SW 1271 (cell line): ENCODE results near the gene C4orf36.
A peak's percentile ranks its signal among the peaks of the same experiment; 100 is the strongest.

ENCODE experiments used
- DNase-seq, 2 experiments: peaks; one replicate each; lab custom pipeline; 2025; lab: John Stamatoyannopoulos, UW

C4orf36 gene

DNA sequence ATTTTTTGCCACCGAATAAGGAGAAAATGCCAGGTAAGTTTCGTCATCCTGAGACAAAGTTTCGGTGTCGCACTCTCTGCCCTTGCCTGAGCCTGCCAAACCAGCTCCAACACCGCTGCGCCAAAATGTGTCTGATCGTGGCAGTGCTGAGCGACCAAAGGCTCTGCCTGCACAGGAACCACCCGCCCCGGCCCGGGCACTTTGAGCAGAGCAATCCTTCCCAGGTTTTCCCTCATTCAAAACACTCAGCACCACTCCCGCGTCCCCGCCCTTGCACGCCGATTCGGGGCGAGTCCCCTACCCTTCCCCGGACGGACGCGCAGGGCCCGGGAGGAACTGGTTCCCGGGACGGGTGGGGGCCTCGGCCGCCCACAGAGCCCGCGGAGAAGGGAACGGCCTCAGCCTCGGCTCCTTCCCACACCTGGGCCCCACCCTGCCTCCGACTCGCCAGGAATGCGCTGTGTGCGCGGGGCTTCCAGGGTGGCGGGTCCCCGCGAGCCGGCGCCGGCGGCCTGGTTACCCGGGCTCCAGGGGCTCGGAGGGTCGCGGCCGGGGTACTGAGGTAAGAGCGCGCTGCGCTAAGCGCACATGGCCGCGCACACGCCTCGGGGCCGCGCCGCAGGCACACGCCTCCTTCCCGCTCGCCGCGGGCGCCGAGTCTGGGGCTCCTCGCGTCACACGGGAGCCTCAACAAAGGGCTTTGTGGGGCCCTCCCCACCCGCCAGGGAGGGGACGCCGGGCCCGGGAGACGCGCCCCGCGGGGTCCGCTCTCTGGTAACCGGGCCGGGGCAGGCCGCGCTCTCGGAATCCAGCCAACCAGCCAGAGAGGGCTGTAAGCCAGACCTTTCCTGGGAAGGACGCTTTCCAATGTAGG lies at the start of gene C4orf36:
Gene C4orf36, minus strand, starts transcription at position 661 of the 874 bp plus-strand sequence. CDS start 902 bp downstream, outside the sequence.
- peak in 1 of 2 experiments; percentile 28 for DNase-seq

GRCh38 chr4:86940920-86941460 lies 48.8 kb upstream of the C4orf36 start:
- DNase-seq = no peak

DNA sequence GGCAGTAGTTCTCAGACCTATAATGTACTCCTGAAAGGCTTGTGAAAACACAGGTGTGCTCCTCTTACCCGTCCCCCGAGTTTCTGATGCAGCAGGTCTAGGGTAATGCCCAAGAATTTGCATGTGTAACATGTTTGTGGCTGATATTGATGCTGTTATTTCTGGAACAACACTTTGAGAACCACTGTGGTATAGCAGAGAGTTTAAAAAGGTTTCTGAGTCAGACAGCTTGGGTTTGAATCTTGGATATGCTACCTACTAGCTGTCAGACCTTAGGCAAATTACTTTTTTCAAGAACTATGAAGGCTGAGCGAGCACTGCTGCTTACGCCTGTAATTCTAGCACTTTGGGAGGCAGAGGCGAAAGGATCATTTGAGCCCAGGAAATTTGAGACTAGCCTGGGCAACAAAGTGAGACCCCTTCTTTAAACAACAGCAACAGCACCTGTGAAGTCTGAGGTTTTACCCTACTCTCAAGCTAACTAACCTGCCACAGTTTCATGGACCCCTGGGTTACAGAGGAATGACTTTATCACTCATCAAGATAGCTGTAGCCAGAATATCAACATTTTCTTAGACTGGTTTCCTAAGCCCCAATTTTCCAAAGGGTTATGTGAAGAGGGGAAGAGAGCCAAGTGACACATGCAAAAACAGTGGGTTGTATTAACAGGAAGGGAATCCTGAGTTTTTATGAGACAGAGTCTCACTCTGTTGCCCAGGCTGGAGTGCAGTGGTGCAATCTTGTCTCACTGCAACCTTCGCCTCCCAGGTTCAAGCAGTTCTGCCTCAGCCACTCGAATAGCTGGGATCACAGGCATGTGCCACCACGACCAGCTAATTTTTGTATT lies 47.7 kb upstream of the C4orf36 start:
- no peak for DNase-seq

DNA sequence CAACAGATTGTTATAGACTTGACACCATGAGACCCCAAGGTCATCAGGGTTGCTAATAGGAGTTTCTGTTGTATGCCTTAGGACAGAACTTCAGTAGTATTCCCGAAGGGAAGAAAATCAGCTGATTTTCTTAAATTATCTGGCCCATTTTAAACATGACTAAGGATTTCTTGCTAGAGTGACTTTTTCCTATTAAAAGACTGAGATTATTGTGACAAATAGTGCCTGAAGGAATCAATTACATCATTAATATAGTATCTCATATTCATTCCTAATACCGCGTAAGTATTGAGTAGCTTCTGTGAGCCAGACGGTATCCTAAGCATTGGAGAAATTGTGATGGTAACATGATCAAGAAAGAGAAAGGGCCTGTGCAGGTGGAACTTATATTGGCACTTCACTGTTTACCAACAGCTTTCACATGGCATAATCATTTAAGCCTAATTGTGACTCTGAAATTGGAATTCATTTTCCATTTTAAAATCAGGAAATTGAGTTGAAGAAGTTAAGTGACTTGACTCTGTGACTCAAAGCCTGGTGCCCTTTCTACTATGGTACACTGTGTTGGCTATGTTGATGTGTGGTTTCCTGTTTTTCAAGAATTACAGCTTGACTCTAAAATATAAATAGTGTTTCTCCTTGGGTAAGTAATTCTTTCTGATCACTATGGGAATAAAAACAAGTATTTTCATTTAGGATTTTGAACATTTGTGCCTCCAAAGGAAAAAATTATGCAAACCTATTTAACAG lies 46.7 kb upstream of the C4orf36 start:
- DNase-seq = no peak

- DNase-seq = peak in 1 of 2 experiments; percentile 82
These were observed 43.9 kb upstream of the C4orf36 start for GRCh38 chr4:86935853-86936733.

- no peak for DNase-seq
These were observed 43.3 kb upstream of the C4orf36 start for GRCh38 chr4:86935566-86935852.

DNA sequence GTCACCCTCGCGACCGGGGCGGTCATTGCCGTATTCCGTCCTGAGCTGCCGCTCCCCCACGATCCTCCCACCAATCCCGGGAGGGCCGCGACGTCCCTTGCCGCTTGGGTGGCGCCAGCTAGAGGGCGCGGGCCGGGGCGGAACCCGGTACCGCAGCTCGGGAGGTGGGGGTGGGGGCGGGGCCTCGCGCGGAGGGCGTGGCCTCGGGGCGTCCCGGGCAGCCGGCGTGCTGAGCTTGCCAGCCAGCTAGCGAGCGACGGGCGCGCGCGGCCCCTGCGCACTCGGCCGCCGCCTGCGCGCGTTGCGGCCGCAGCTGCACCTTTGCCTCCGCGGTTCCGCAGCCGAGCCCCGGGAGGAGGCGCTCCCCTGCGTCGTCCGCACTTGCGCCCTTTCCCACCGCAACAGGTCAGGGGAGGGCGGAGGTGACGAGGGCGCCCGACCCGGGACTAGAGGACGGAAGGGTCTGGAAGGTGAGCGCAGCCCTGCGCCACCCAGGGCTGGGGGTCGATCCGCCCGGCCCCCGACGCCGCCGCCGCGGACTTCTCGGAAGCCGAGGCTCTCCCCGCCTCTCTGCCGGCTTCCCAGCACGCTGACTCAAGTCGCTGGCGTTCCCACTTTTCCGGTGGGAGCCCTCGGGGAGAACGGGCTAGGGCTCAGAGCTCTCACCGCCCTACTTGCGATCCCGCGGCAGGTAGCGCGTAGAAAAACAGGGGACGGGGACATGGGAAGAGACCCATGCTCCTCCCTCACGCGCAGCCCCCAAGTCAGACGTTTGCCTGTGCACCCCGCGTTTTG lies 42.7 kb upstream of the C4orf36 start, which contains the start of gene AFF1:
Gene AFF1, plus strand, starts transcription at position 241 of the 795 bp plus-strand sequence. CDS start 13,523 bp downstream, outside the sequence.
- DNase-seq = peak; percentile 79 to 82

DNA sequence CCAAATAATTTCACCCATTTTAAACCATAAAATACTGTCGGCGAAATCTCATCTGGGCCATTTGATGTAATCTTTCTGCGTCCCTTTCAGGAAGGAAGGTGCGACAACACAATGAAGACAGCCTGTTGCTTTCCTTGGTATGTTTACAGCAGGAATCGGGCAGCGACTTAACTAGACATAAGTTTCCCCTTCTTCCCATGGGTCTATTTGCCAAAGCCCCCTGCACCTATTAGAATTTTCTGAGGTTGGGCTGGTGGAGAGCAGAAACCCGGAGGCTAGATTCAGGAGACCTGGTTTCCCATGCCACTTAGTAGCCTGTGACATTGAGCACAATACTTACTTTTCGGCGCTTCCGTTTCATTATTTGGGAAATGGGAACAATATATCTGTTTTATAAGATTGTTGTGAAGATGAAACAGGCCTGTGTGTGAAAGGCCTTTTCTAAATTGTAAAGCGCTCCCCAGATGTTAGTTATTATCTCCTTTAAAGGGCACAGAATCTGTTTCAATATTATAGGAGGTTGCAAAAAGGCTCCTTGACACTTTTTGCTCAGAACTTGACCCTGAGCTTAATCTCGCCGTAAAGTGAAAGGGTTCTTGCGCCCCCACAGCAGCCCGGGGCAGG lies 42.0 kb upstream of the C4orf36 start:
- DNase-seq = peak in 1 of 2 experiments; percentile 7

DNA sequence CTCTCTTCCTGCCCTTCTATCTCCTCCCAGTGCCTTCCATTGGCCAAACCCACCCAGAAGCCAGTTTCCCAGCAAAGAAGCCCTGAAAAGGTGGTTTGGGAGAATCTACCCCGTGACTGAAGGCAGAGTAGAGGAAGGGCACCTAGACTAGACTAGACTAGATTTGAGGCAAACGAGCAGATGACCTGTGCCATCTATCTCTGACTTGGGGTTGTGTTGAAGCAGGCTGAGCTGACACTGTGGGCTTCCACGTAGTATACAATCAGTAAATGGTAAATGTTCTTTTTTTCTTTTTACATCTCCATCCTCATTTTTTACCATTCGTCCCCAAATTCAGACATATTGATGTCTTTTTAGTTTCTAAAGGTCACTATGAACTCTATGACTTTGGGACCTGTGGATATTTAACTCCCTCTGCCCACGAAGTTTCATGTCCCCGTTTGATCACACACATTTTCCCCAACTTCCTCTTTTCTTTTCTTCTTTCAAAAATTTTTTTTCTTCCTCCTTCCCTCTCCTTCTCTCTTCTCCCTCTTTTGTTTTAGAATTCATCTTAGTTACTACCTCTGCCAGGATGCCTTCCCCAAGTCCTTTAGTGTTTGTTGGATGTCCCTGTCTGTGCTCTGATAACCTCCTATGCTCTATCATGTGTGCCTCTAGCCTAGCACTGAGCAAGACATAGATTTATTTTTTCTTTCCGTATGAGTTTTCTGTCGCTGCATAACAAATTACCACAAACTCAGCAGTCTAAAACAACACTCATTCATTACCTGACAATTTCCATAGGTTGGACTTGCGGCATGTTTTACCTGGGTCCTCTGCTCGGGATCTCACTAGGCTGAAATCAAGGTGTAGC lies 36.4 kb upstream of the C4orf36 start:
- DNase-seq = no peak

GRCh38 chr4:86927843-86928395 lies 35.7 kb upstream of the C4orf36 start:
- peak; percentile 4 to 36 for DNase-seq

GRCh38 chr4:86926435-86927086 lies 34.3 kb upstream of the C4orf36 start:
- no peak for DNase-seq

DNA sequence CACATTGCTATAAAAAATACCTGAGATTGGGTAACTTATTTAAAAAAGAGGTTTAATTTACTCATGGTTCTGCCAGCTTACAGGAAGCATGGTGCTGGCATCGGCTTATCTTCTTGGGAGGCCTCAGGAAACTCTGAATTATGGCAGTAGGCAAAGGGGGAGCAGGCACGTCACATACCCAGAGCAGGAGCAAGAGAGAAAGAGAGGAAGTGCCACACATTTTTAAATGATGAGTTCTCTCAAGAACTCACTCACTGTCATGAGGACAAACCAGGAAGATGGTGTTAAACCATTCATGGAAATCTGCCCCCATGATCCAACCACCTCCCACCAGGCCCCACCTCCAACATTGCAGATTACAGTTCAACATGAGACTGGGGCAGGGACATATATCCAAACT lies 32.6 kb upstream of the C4orf36 start:
- peak; percentile 26 to 53 for DNase-seq

GRCh38 chr4:86921608-86922252 lies 29.5 kb upstream of the C4orf36 start:
- no peak for DNase-seq

DNA sequence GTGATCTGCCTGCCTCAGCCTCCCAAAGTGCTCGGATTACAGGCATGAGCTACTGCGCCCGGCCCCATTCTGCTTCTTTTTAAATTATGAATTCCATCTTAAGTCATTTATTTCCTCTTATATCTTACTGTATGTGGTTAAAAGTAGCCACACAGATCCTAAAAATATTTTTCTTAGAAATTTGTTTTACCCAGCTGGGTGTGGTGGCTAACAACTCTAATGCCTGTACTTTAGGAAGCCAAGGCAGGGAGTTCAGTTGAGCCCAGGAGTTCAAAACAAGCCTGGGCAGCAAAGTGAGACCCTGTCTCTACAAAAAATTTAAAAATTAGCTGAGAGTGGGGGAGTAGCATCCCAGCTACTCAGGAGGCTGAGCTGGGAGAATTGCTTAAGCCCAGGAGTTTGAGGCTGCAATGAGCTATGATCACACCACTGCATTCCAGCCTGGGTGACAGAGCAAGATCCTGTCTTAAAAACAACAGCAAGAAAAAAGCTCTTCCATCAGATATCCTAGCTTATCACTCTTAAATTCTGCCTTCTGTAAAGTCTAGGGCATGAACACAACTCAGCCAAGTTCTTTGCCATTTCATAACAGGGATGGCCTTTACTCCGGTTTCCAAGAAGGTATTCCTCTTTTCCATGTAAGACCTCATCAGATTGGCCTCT lies 27.5 kb upstream of the C4orf36 start:
- DNase-seq = no peak

DNA sequence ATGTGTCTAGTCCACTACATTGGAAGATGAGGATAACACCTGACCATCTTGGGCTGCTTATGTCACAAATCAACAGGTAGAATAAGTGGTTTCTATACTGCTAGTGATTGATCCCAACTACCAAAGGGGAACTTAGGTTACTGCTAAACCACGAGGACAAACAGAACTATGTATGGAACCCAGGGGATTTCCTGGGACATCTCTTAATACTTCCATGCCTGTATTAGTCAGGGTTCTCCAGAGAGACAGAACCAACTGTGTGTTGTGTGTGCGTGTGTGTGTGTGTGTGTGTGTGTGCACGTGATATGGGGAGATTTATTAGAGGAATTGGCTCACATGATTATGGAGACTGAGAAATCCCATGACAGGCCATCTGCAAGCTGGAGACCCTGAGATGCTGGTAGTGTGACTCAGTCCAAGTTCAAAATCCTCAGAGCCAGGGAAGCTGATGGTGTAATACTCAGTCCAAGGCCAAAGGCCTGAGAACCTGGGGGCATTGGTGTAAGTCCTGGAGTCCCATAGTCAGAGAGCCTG lies 26.4 kb upstream of the C4orf36 start:
- no peak for DNase-seq
